HEK293 (cell line): Measurements from ENCODE around the gene MAP3K13.

Experiments
- GLIS1 ChIP-seq: fragments of 450-650 bp; formaldehyde crosslinking; IDR thresholded peaks from 2 replicates; pipeline ENCODE4 v1.5.1; 2016; ENCODE audit warnings: missing biosample characterization, missing genetic modification characterization
- GLIS2 ChIP-seq: fragments of 450-650 bp; formaldehyde crosslinking; IDR thresholded peaks from 2 replicates; pipeline ENCODE4 v1.5.1; 2016; ENCODE audit warnings: missing biosample characterization, missing genetic modification characterization
- HOXA7 ChIP-seq: sonication (generic); formaldehyde crosslinking; IDR thresholded peaks from 2 replicates; pipeline ENCODE4 v1.8.1; 2022; ENCODE audit warnings: missing genetic modification reagents, borderline replicate concordance
- HOXC10 ChIP-seq: sonication (generic); formaldehyde crosslinking; IDR thresholded peaks from 2 replicates; pipeline ENCODE4 v1.8.1; 2023; ENCODE audit warnings: mild to moderate bottlenecking, missing genetic modification reagents
- INSM2 ChIP-seq: fragments of 450-650 bp; formaldehyde crosslinking; IDR thresholded peaks from 2 replicates; pipeline ENCODE4 v1.5.1; 2016; ENCODE audit warnings: missing biosample characterization, missing genetic modification characterization
- KLF7 ChIP-seq: fragments of 450-650 bp; formaldehyde crosslinking; IDR thresholded peaks from 2 replicates; pipeline ENCODE4 v1.5.1; 2016; ENCODE audit warnings: missing biosample characterization, missing genetic modification characterization, borderline replicate concordance
- MZF1 ChIP-seq: fragments of 450-650 bp; formaldehyde crosslinking; IDR thresholded peaks from 2 replicates; pipeline ENCODE4 v1.5.1; 2017; ENCODE audit warnings: missing biosample characterization, missing genetic modification characterization, borderline replicate concordance
- OSR2 ChIP-seq: fragments of 450-650 bp; formaldehyde crosslinking; IDR thresholded peaks from 2 replicates; pipeline ENCODE4 v1.5.1; 2016; ENCODE audit warnings: missing biosample characterization, missing genetic modification characterization
- SCRT2 ChIP-seq: fragments of 450-650 bp; formaldehyde crosslinking; IDR thresholded peaks from 2 replicates; pipeline ENCODE4 v1.5.1; 2016; ENCODE audit warnings: missing biosample characterization, missing genetic modification characterization
- TCF7L2 ChIP-seq: IDR thresholded peaks from 2 replicates; pipeline ENCODE4 v1.6.1; 2011; ENCODE audit warnings: low read depth, mild to moderate bottlenecking, inconsistent platforms, low read length, moderate library complexity, borderline replicate concordance
- YY2 ChIP-seq: fragments of 450-650 bp; formaldehyde crosslinking; IDR thresholded peaks from 2 replicates; pipeline ENCODE4 v1.5.1; 2016; ENCODE audit warnings: missing biosample characterization, missing genetic modification characterization
- ZFP37 ChIP-seq: fragments of 450-650 bp; formaldehyde crosslinking; IDR thresholded peaks from 2 replicates; pipeline ENCODE4 v1.5.1; 2016; ENCODE audit warnings: missing biosample characterization, missing genetic modification characterization
- ZFP69B ChIP-seq: fragments of 450-650 bp; formaldehyde crosslinking; IDR thresholded peaks from 2 replicates; pipeline ENCODE4 v1.5.1; 2016; ENCODE audit warnings: missing biosample characterization, missing genetic modification characterization
- ZNF121 ChIP-seq: fragments of 450-650 bp; formaldehyde crosslinking; IDR thresholded peaks from 2 replicates; pipeline ENCODE4 v1.5.1; 2016; ENCODE audit warnings: missing biosample characterization, missing genetic modification characterization
- ZNF146 ChIP-seq: fragments of 450-650 bp; formaldehyde crosslinking; IDR thresholded peaks from 2 replicates; pipeline ENCODE4 v1.5.1; 2016; ENCODE audit warnings: missing biosample characterization, missing genetic modification characterization
- ZNF169 ChIP-seq: fragments of 450-650 bp; formaldehyde crosslinking; IDR thresholded peaks from 2 replicates; pipeline ENCODE4 v1.5.1; 2016; ENCODE audit warnings: missing biosample characterization, missing genetic modification characterization
- ZNF26 ChIP-seq: fragments of 450-650 bp; formaldehyde crosslinking; IDR thresholded peaks from 2 replicates; pipeline ENCODE4 v1.5.1; 2016; ENCODE audit warnings: missing biosample characterization, missing genetic modification characterization
- ZNF354C ChIP-seq: fragments of 450-650 bp; formaldehyde crosslinking; IDR thresholded peaks from 2 replicates; pipeline ENCODE4 v1.5.1; 2016; ENCODE audit warnings: missing biosample characterization, missing genetic modification characterization, low read depth, borderline replicate concordance
- ZNF416 ChIP-seq: fragments of 450-650 bp; formaldehyde crosslinking; IDR thresholded peaks from 2 replicates; pipeline ENCODE4 v1.5.1; 2016; ENCODE audit warnings: missing biosample characterization, missing genetic modification characterization
- ZNF558 ChIP-seq: fragments of 450-650 bp; formaldehyde crosslinking; IDR thresholded peaks from 2 replicates; pipeline ENCODE4 v1.5.1; 2016; ENCODE audit warnings: missing biosample characterization, missing genetic modification characterization
- ZNF596 ChIP-seq: fragments of 450-650 bp; IDR thresholded peaks from 2 replicates; pipeline ENCODE4 v1.5.0; 2018; ENCODE audit warnings: missing biosample characterization, mild to moderate bottlenecking, missing genetic modification characterization, moderate library complexity
- ZNF623 ChIP-seq: fragments of 450-650 bp; formaldehyde crosslinking; IDR thresholded peaks from 2 replicates; pipeline ENCODE4 v1.5.1; 2016; ENCODE audit warnings: missing biosample characterization, missing genetic modification characterization
- ZNF670 ChIP-seq: fragments of 450-650 bp; formaldehyde crosslinking; IDR thresholded peaks from 2 replicates; pipeline ENCODE4 v1.5.1; 2016; ENCODE audit warnings: missing biosample characterization, missing genetic modification characterization, low read depth
- ZNF701 ChIP-seq: fragments of 450-650 bp; formaldehyde crosslinking; IDR thresholded peaks from 2 replicates; pipeline ENCODE4 v1.5.1; 2016; ENCODE audit warnings: missing biosample characterization, missing genetic modification characterization
- ZNF768 ChIP-seq: fragments of 450-650 bp; formaldehyde crosslinking; IDR thresholded peaks from 2 replicates; pipeline ENCODE4 v1.5.1; 2018; ENCODE audit warnings: missing biosample characterization, mild to moderate bottlenecking, missing genetic modification characterization
- ZNF776 ChIP-seq: fragments of 450-650 bp; formaldehyde crosslinking; IDR thresholded peaks from 2 replicates; pipeline ENCODE4 v1.5.0; 2017; ENCODE audit warnings: missing biosample characterization, missing genetic modification characterization, borderline replicate concordance
- ZNF837 ChIP-seq: fragments of 450-650 bp; formaldehyde crosslinking; IDR thresholded peaks from 2 replicates; pipeline ENCODE4 v1.5.1; 2016; ENCODE audit warnings: missing biosample characterization, missing genetic modification characterization
- TF ChIP-seq, protein P1 (sequence below): fragments of 450-650 bp; formaldehyde crosslinking; IDR thresholded peaks from 2 replicates; pipeline ENCODE4 v1.5.1; 2016; ENCODE audit warnings: missing biosample characterization, missing genetic modification characterization, borderline replicate concordance

MAP3K13 gene

DNA sequence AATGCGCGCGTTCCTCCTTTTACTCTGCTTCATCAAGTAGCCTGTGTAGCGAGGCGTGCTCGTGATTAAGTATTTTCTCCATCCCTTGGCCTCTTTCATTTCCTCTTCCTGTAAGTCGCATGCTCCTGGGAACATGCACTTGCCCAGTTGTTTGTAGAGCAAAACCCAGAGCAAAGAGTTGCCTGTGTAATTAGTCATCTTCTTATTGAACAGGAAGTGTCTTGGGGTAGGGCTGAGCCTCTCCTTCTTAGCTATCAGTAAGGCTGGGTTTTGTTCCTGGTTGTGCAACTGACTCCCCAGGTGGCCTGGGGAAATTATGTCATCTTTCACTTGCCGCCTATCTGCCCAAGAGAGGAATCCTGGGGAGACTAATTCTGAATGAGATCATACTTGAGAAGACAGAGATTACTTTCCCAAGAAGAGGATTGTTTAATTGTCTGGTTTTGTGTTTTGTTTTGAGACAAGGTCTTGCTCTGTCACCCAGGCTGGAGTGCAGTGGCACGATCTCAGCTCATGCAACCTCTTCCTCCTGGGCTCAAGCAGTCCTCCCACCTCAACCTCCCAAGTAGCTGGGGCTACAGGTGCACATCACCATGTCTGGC, 174.5 kb downstream of the MAP3K13 start (continued):
- peak; percentile 70 for TF ChIP-seq SCRT2 (tag by site-specific recombination)
- TF ChIP-seq HOXA7 (CRISPR knock-in tag) = no peak
- no peak for TF ChIP-seq ZNF768
- TF ChIP-seq ZNF26 (tag by site-specific recombination) = no peak
- TF ChIP-seq TCF7L2 = peak; percentile 50; the same call in 1 of the 2 replicates
- TF ChIP-seq ZNF354C (tag by site-specific recombination) = no peak
- TF ChIP-seq, protein P1, sequence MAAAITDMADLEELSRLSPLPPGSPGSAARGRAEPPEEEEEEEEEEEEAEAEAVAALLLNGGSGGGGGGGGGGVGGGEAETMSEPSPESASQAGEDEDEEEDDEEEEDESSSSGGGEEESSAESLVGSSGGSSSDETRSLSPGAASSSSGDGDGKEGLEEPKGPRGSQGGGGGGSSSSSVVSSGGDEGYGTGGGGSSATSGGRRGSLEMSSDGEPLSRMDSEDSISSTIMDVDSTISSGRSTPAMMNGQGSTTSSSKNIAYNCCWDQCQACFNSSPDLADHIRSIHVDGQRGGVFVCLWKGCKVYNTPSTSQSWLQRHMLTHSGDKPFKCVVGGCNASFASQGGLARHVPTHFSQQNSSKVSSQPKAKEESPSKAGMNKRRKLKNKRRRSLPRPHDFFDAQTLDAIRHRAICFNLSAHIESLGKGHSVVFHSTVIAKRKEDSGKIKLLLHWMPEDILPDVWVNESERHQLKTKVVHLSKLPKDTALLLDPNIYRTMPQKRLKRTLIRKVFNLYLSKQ (tag by site-specific recombination) = no peak
- TF ChIP-seq ZNF169 (tag by site-specific recombination) = no peak
- TF ChIP-seq ZNF837 (tag by site-specific recombination) = no peak
- TF ChIP-seq OSR2 (tag by site-specific recombination) = peak; percentile 34; the same call in 1 of the 2 replicates
- no peak for TF ChIP-seq ZNF623
- no peak for TF ChIP-seq YY2 (tag by site-specific recombination)
- TF ChIP-seq MZF1 (tag by site-specific recombination) = peak; percentile 24; the same call in 1 of the 2 replicates
- no peak for TF ChIP-seq HOXC10
- TF ChIP-seq ZNF701 = no peak
- TF ChIP-seq ZNF776 (tag by site-specific recombination) = no peak
- no peak for TF ChIP-seq ZNF670 (tag by site-specific recombination)
- peak; percentile 72 for TF ChIP-seq GLIS2
- no peak for TF ChIP-seq KLF7
- TF ChIP-seq ZNF558 = peak; percentile 77; the same call in 1 of the 2 replicates
- TF ChIP-seq ZNF146 = no peak
- TF ChIP-seq ZFP37 (tag by site-specific recombination) = peak; percentile 79
- peak; percentile 68 for TF ChIP-seq ZFP69B
- no peak for TF ChIP-seq ZNF121
- peak; percentile 94 for TF ChIP-seq GLIS1 (tag by site-specific recombination)
- peak; percentile 35; the same call in 1 of the 2 replicates for TF ChIP-seq ZNF596 (tag by site-specific recombination)
- peak; percentile 69 for TF ChIP-seq INSM2 (tag by site-specific recombination)
- TF ChIP-seq ZNF416 = no peak
